Hematopoietic multipotent progenitor cell treated with erythropoietin and hydrocortisone succinate and interleukin-3 and kit ligand, for 15 days (in vitro differentiated cells): ENCODE measurements around the gene AJUBA.
"Not testable (repeated sequence)": the region's sequence is repeated elsewhere in the genome, so short reads cannot be mapped to it uniquely, and the experiment has no call there.

Experiments used
- DNase-seq: peaks from one replicate; pipeline ENCODE4 v3.0.0-alpha.2; 2015; ENCODE audit warnings: low spot score

Gene AJUBA

GRCh38 chr14:22979748-22980392 lies 2.5 kb downstream of the AJUBA start:
- DNase-seq: no peak

GRCh38 chr14:22978981-22979671 lies 3.2 kb downstream of the AJUBA start:
- DNase-seq: no peak

GRCh38 chr14:22978487-22978837 lies 3.9 kb downstream of the AJUBA start:
- no peak for DNase-seq

GRCh38 chr14:22977684-22978486 lies 4.5 kb downstream of the AJUBA start:
- DNase-seq: no peak

DNA sequence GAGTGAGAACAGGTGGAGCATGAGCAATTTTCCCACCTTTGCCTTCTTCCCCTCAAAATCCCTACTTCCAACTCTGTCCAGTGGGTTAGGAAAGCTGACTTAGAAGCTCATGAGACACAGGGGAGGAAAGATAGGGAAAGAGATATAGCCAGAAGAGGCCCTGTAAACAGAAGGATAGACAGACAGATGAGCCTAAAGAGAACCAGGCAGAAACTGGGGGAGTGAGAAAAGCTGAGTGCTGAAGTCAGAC lies 5.0 kb downstream of the AJUBA start:
- DNase-seq: no peak

DNA sequence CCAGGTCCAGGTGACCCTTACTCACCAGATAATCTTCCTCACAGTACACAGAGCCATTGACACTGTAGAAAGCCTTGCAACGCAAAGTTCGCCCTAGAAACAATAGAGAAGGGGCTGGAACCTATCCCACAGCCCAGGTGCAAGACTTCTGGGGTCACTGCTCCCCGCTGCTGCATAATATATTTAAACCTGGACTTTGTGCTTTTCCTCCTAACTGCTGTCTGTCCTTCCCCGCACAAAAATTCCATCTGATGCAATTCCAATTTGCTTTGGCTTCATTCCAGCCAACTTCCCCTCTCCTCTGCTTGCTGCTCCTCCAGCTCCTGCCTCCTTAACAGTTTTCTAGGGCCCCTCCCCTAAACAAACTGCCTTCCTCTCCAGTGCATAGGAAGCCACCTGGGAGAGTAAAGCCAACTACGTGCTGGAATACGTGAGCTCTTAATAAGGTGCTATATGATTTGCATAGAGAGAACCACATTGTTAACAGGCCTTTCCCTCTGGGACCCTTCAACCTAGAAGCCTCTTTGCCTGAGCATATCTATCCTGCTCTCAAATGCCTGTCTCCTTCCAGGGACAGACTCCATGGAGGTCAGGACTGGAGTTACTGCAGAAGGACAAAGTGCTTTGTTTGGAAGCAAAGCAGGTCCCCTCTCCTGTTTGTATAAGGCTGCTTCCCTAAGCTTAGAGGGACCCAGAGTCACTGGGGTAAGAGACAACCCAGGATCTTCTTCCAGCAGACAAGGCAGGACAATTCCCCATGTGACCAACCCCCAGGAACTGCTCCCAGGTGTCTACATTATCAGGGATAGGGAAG lies 5.5 kb downstream of the AJUBA start:
- no peak for DNase-seq

DNA sequence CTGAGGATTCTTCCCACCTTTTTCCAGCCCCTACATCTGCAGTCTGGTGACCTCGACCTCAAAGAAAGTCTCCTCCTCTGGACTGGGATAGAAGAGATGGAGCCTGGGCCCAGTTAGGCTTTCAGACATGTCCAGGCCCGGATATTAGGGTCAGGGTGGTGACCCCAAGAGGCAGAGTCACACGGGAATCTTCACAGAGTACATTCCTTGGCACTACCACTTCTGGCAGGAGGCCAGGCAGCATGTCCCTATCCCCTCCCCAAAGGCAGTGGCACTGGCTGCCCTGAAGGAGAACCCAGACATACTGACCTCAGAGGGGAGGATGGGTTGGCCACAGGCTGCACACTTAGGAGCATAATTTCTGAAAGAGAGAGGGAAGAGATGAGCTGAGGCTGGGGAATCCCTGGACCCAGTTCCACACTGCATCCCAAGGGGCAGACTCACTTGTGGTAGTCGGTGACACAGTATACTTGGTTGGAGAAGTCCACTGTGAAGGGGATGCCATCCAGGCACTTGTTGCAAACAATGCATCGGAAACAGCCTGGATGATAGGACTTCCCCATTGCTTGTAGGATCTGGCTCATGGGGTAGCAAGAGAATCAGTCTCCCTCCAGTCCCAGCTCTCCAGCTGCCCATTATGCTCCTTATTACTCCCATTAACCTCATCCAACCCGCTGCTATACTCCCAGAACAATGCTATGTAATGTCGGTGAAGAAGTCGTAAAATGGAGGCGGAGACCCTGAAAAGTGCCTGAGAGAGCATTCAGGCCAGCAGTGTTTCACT lies 7.6 kb downstream of the AJUBA start:
- DNase-seq: no peak

GRCh38 chr14:22973217-22974032 lies 8.9 kb downstream of the AJUBA start:
- DNase-seq: peak; percentile 59

- DNase-seq: no peak
Measured at GRCh38 chr14:22972313-22972930, 9.9 kb downstream of the AJUBA start.

- DNase-seq: no peak
Measured at GRCh38 chr14:22971152-22971551, 11.2 kb downstream of the AJUBA start.

GRCh38 chr14:22966783-22967269 lies 15.5 kb downstream of the AJUBA start:
- DNase-seq: no peak

GRCh38 chr14:22965916-22966782 lies 16.2 kb downstream of the AJUBA start:
- not testable (repeated sequence) for DNase-seq

- no peak for DNase-seq
Measured at GRCh38 chr14:22962061-22962676, 20.2 kb downstream of the AJUBA start.

GRCh38 chr14:22955702-22956569 lies 26.4 kb downstream of the AJUBA start:
- peak; percentile 43 for DNase-seq

DNA sequence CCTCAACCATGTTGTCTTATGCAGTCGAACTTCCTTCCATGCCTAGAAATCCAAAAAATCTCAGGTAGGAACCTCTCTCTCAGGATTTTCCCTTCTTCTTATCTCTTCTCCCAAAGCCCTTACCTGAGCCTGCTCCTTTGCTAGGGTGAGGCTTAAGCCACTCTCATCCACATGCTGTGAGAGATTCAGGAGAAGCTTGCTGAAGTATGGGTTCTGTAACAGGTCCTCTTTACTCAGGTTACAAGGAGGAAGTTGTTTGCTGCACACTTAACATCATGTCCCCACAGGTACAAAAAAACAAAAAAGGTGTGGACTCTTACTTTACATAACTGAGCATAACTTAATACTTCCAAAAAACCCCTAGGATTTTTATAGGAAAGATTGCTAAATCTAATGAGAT lies 29.9 kb downstream of the AJUBA start:
- no peak for DNase-seq

DNA sequence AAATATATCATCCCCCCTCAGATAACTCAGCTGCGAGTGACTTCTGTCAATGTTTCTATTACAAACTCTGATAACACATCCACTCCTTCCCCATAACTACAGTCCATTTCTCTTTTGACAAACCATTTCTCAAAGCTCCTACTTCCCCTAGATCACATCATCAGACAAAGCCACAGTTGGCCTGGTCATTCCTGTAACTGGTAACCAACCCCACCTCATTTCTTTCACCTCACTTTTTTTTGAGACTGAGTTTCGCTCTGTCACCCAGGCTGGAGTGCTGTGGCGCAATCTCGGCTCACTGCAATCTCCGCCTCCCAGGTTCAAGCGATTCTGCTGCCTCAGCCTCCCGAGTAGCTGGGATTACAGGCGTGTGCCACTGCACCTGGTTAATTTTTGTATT lies 30.6 kb downstream of the AJUBA start:
- DNase-seq: not testable (repeated sequence)

- DNase-seq: no peak
Measured at GRCh38 chr14:22945642-22946041, 36.7 kb downstream of the AJUBA start.

GRCh38 chr14:22939684-22940083 lies 42.7 kb downstream of the AJUBA start:
- DNase-seq: no peak
